ENCODE measurements around the gene TSPAN16.
A peak's percentile ranks its signal among the peaks of the same experiment; 100 is the strongest.
"Not testable (repeated sequence)": the region's sequence is repeated elsewhere in the genome, so short reads cannot be mapped to it uniquely, and the experiment has no call there.

The TSPAN16 gene

DNA sequence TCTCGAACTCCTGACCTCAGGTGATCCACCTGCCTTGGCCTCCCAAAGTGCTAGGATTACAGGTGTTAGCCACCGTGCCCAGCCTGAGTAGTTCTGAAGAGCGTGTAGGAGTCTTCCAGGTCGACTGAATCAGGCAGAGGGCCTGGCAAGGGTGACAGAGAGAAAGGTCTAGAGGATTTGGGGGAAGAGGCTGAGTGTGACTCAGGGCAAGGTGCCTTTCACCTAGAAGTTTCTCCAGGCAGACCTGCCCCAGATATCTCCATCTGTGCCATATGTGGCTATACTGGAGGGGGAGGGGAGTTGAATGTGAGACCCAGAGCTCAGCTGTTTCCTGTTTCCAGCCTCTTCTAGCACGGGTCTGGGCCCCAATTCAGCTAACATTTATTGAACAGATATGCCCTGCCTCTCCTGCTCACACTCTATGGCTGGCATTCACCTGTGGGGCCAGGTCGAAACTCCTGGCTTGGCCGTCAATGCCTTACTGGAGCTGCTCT lies 51.6 kb downstream of the TSPAN16 start:
- DNase-seq: no peak

DNA sequence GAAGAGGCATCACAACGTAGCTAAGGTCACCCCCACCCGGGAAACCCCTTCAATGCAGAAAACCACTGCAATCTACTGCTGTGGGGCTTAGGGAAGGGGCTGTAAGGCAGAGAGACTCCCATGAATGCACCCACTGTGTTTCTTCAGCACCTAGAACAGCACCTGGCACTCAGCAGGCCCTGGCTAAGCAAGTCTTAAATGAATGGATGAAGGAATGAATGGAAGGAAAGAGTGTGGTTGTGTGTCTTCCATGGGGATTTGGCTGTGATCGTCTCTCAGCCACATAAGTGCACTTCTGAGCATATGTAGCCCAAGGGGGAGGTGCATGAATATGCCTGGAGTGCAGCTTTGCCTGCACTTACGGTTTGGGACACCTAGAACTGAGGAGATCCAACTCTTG lies 53.2 kb downstream of the TSPAN16 start:
- no peak for DNase-seq

DNA sequence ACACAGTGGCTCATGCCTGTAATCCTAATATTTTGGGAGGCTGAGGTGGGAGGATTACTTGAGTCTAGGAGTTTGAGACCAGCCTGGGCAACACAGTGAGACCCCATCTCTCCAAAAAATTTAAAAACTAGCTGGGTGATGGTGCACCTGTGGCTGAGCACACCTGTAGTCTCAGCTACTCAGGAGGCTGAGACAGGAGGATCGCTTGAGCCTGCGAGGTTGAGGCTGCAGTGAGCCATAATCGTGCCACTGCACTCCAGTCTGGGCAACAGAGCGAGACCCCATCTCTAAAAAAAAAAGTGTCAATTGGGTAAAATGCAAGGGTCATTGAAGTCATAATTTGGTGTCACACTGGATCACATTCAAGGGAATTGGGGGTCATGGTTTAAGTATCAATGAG lies 58.1 kb downstream of the TSPAN16 start:
- not testable (repeated sequence) for DNase-seq

DNA sequence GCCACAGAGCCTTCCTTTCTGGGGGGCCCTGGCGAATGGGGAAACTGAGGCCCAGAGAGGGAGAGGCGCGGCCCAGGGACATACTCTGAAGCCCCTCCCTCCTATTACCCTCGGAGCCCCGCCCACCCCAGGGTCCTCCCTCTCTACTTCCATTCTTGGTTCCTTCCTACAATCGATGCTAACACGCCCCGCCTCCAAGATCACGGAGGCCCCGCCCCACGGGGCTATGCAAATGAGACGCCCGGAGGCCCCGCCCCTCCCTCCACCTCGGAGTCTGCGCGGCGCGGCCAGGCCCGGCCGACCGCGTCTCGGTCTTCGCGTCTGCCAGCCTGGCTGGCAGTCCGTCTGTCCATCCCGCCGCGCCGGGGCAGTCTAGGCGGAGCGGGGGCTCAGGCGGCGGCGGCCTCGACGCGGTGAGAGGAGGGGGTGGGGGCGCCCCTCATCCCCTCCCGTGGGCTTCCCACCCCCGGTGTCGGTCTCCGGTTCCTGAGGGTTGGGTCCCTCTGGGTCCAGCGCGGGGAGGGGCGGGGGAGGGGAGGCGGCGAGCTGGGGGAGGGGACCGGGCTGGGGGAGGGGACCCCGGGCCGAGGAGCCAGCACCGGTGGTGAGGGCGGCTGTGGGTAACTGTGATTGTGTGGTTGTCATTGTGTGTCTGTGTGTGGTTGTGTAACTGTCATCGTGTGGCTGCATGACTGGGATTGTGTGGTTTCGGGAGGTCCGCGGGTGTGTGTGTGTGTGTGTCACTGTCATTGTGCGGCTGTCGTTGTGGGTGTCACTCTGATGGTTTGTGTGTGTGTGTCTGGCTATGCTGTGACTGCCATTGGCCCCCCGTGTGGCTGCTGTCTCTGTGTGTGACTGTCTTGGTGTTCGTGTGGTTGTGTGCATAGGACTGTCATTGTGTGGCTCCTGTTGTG lies 59.5 kb downstream of the TSPAN16 start, which contains the start of gene PLPPR2:
Gene PLPPR2 (plus strand): TSS at position 273 of the 914 bp plus-strand sequence. CDS start 2,242 bp downstream, outside the sequence.
- peak; percentile 91 for DNase-seq

DNA sequence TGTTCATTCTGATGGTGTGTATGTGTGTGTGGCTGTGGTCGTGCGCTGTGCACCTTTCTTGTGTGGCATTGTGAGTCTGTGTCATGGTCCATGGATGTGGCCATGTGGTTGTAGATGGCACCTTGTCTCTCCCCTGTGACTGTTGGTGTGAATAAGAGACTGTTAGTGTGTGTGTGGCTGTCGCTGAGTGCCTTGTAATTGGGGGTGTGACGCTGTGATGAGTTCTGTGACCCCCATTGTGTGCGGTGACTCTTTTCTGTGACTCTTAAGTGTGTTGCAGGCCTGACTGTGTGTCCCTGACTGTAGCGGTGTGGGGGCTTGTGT lies 60.1 kb downstream of the TSPAN16 start:
- no peak for DNase-seq

DNA sequence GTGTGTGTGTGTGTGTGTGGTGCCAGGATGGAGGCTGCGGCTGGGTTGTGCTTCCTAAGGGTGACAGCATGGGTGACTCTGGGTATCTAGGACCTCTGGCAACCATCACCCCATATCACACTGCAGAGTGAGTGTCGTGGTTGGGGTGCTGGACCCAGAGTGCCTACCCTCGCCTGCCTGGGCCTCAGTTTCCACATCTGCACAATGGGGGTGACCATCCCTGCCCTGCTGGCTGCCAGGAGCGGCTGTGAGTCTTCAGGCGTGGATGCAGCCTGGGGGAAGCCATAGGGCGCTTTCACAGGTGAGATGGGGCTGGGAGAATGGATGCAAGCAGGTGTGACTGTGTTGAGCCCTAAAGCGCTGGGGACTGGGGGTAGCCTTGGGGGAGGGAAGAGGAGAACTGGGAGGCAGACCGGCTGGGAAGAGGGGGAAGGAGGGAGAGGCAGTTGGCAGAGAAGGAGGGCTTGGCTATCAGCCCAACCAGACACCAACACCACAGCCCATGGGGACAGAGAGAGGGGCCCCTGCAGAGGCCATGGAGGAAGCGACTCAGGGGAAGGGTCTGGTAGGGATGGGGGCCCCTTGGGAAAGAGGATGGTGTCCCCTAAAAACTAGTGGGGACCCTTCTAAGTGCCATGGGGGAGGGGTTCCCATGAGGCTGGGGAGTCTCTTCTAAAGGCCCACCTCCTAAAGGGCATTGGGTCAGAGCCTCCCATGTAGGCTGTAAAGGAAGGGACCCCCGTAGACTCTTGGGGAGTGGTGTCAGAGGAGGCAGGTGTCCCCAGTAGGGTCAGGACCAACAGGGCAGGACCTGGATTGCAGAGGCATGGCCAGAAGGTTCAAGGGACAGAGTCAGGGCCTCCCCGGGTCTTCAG lies 61.0 kb downstream of the TSPAN16 start:
- no peak for DNase-seq

DNA sequence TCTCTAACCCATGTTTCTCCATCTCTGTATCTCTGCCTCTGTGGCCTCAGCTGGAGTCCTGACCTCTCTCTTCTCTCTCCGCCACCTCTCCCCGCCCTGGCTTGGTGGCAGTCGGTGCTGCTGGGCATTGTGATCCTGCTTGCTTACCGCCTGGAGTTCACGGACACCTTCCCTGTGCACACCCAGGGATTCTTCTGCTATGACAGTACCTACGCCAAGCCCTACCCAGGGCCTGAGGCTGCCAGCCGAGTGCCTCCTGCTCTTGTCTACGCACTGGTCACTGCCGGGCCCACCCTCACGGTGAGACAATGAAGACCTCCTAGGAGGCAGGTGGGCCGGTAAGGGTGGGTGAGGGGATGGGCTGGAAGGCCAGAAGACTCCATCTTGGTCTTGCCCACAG lies 63.5 kb downstream of the TSPAN16 start:
- no peak for DNase-seq

DNA sequence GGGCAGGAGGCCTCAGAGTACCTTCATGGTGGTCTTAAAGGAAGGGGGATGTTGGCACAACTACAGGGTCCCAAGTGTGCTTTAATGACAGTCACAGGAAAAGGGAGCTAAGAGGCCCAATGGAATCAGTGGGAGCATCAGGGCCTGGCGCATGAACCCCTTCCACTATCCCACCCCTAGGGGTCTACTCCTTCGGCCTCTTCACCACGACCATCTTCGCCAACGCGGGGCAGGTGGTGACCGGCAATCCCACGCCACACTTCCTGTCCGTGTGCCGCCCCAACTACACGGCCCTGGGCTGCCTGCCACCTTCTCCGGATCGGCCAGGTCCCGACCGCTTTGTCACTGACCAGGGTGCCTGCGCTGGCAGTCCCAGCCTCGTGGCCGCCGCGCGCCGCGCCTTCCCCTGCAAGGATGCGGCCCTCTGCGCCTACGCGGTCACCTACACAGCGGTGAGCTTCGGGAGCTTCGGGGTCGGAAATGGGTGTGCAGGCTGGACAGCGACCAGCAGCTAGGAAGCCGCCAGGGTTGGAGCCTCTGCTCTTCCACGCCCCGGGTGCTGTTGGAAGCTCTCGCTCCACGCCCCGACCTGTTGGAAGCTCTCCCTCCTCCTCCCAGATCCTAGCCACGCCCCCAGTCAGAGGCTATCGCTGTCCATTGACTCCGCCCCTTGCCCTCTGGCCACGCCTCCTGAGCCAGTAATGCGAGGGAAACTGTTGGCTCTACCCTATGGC lies 65.2 kb downstream of the TSPAN16 start:
- DNase-seq: no peak

DNA sequence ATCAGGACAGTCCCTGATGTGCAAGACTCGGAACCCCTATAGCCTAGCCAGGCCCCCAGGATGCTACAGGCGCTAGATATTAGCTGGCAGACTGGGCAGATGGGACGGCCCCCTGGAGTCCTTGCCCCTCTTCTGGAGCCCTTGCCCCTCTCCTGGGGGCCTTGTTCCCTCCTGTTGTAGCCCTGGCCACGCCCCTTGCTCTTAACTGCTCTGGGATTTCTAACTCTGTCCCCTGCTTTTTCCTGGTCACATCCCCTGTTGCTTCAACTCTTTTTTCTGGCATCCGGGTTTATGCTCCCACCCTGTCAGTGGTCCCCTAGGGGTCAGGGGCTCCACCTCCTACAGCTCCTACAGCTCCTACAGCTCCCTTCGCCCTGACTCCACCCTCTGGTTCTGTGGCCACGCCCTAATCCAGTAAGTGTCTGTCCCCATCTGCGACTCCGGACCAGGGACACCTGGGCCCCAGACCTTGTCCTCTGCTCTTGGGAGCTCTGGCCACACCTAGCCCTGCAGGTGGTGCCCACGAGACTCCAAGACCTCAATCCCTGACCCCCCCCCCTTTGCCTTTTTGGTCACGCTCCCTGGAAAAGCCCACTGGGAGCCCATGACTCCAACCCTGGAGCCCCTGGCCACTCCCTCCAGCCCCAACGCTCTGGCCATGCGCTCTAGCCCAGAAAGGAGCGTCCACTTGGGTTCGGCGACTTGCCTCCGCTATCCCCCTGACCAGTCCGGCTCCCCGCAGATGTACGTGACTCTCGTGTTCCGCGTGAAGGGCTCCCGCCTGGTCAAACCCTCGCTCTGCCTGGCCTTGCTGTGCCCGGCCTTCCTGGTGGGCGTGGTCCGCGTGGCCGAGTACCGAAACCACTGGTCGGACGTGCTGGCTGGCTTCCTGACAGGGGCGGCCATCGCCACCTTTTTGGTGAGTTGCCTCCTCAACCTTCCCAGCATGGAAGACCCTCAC lies 66.1 kb downstream of the TSPAN16 start:
- no peak for DNase-seq

DNA sequence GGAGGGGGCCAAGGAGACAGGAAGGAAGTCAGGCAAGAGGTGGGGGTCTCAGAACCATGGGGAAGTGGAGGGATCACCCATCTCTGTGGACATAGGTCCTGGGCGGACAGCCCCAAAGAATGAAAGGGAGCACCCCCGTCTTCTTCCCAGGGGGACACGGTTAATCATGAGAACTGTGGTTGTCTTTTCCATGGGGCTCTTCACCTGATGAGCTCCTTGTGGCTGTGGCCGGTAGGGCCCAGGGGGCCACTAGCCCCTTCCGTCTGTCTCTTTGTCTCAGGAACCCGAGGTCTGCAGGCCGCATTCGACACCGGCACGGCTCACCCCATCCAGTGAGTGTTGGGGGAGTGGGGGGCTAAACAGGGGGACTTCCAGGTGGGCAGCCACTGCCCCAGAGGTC lies 67.9 kb downstream of the TSPAN16 start:
- DNase-seq: no peak

DNA sequence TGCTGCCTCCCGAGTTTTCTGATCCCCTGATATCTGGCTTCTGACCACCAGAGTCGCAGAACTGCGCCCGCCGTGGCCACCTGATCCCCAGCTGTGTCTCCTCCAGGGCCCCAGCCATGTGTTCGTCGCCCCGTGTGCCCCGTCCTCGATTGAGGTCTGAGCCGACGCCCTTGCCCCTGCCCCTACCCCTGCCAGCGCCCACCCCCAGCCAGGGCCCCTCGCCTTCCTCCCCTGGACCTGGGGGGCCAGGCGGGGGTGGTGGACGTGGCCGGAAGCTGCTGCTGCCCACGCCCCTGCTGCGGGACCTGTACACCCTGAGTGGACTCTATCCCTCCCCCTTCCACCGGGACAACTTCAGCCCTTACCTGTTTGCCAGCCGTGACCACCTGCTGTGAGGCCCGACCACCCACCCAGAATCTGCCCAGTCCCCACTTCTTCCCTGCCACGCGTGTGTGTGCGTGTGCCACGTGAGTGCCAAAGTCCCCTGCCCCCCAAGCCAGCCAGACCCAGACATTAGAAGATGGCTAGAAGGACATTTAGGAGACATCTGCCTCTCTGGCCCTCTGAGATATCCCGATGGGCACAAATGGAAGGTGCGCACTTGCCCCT lies 68.4 kb downstream of the TSPAN16 start:
- no peak for DNase-seq

DNA sequence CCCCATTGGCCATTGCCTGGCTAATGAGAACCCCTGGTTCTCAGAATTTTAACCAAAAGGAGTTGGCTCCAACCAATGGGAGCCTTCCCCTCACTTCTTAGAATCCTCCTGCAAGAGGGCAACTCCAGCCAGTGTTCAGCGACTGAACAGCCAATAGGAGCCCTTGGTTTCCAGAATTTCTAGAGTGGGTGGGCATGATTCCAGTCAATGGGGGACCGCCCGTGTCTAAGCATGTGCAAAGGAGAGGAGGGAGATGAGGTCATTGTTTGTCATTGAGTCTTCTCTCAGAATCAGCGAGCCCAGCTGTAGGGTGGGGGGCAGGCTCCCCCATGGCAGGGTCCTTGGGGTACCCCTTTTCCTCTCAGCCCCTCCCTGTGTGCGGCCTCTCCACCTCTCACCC lies 69.0 kb downstream of the TSPAN16 start:
- DNase-seq: no peak

All from CD4-positive, alpha-beta T cell treated with Interleukin-21 for 1 hour (primary cell).